ENCODE data around the gene QRICH2.
"Not testable (repeated sequence)": the region's sequence is repeated elsewhere in the genome, so short reads cannot be mapped to it uniquely, and the experiment has no call there.

The QRICH2 gene

GRCh38 chr17:76333673-76334505, 25.8 kb upstream of the QRICH2 start:
- DNase-seq (ENCODE audit: insufficient read length, low spot score) (no peak), FAIRE-seq (no peak)

GRCh38 chr17:76331083-76331482, 23.0 kb upstream of the QRICH2 start:
- no peak for FAIRE-seq

GRCh38 chr17:76329664-76330063, 21.6 kb upstream of the QRICH2 start:
- DNase-seq (ENCODE audit: insufficient read length, low spot score) (no peak), FAIRE-seq (no peak)

More at GRCh38 chr17:76331083-76331482, 23.0 kb upstream of the QRICH2 start:
- DNase-seq (ENCODE audit: insufficient read length, low spot score) = no peak

GRCh38 chr17:76327696-76328095, 19.6 kb upstream of the QRICH2 start:
- FAIRE-seq (no peak), DNase-seq (ENCODE audit: insufficient read length, low spot score) (no peak)

- DNase-seq (ENCODE audit: insufficient read length, low spot score) (no peak), FAIRE-seq (no peak)
These were observed 18.2 kb upstream of the QRICH2 start for GRCh38 chr17:76326306-76326705.

- FAIRE-seq = no peak
- no peak for DNase-seq (ENCODE audit: insufficient read length, low spot score)
These were observed 10.5 kb upstream of the QRICH2 start for GRCh38 chr17:76318586-76318985.

- no peak for FAIRE-seq
- DNase-seq (ENCODE audit: insufficient read length, low spot score) = no peak
These were observed 9.5 kb upstream of the QRICH2 start for GRCh38 chr17:76317535-76317934.

- DNase-seq (ENCODE audit: insufficient read length, low spot score) = no peak
- FAIRE-seq = no peak
These were observed 6.5 kb upstream of the QRICH2 start for GRCh38 chr17:76314392-76315227.

- FAIRE-seq = no peak
- no peak for DNase-seq (ENCODE audit: insufficient read length, low spot score)
These were observed 4.7 kb upstream of the QRICH2 start for GRCh38 chr17:76312735-76313134.

- no peak for DNase-seq (ENCODE audit: insufficient read length, low spot score)
- FAIRE-seq = no peak
These were observed 1.4 kb upstream of the QRICH2 start for GRCh38 chr17:76309461-76309860.

- FAIRE-seq (no peak), DNase-seq (ENCODE audit: insufficient read length, low spot score) (no peak)
These were observed 644 bp downstream of the QRICH2 start for GRCh38 chr17:76307299-76307965.

- not testable (repeated sequence) for DNase-seq (ENCODE audit: insufficient read length, low spot score); FAIRE-seq
These were observed 3.0 kb downstream of the QRICH2 start for GRCh38 chr17:76305135-76305454.

- no peak for FAIRE-seq
- no peak for DNase-seq (ENCODE audit: insufficient read length, low spot score)
These were observed 3.6 kb downstream of the QRICH2 start for GRCh38 chr17:76304226-76305134.

- no peak for FAIRE-seq
- no peak for DNase-seq (ENCODE audit: insufficient read length, low spot score)
These were observed 10.6 kb downstream of the QRICH2 start for GRCh38 chr17:76297436-76297835.

- DNase-seq (ENCODE audit: insufficient read length, low spot score) = no peak
- no peak for FAIRE-seq
These were observed 11.2 kb downstream of the QRICH2 start for GRCh38 chr17:76296889-76297288.

GRCh38 chr17:76296186-76296585, 11.9 kb downstream of the QRICH2 start:
- DNase-seq (ENCODE audit: insufficient read length, low spot score) (no peak), FAIRE-seq (no peak)

- no peak for FAIRE-seq
- DNase-seq (ENCODE audit: insufficient read length, low spot score) = no peak
These were observed 15.0 kb downstream of the QRICH2 start for GRCh38 chr17:76293106-76293505.

GRCh38 chr17:76292567-76292966, 15.5 kb downstream of the QRICH2 start:
- FAIRE-seq (no peak), DNase-seq (ENCODE audit: insufficient read length, low spot score) (no peak)

- FAIRE-seq = no peak
- DNase-seq (ENCODE audit: insufficient read length, low spot score) = no peak
These were observed 26.3 kb downstream of the QRICH2 start for GRCh38 chr17:76281573-76282371.

GRCh38 chr17:76280650-76281049, 27.4 kb downstream of the QRICH2 start:
- DNase-seq (ENCODE audit: insufficient read length, low spot score) (no peak), FAIRE-seq (no peak)
